ENCODE measurements around the gene CNTNAP5. TPM values are rescaled to one million over a fixed set of nuclear protein-coding genes. Genes with fewer than 3 reads are reported as not detected.

CNTNAP5 gene
- total RNA-seq, 1 donor from 2014 or later: not detected

GRCh38 chr2:124798551-124798950 lies 773.5 kb downstream of the CNTNAP5 start:
- DNase-seq (ENCODE audit: low read depth, low spot score): no peak

- no peak for DNase-seq (ENCODE audit: low read depth, low spot score)
Observed at GRCh38 chr2:124804014-124804940, 779.2 kb downstream of the CNTNAP5 start.

GRCh38 chr2:124805060-124805459 lies 780.0 kb downstream of the CNTNAP5 start:
- DNase-seq (ENCODE audit: low read depth, low spot score): no peak

- DNase-seq (ENCODE audit: low read depth, low spot score): no peak
Observed at GRCh38 chr2:124810132-124810531, 785.0 kb downstream of the CNTNAP5 start.

GRCh38 chr2:124814968-124815745 lies 790.1 kb downstream of the CNTNAP5 start:
- DNase-seq (ENCODE audit: low read depth, low spot score): no peak

GRCh38 chr2:124816007-124816406 lies 790.9 kb downstream of the CNTNAP5 start:
- no peak for DNase-seq (ENCODE audit: low read depth, low spot score)

GRCh38 chr2:124822516-124822915 lies 797.4 kb downstream of the CNTNAP5 start:
- no peak for DNase-seq (ENCODE audit: low read depth, low spot score)

GRCh38 chr2:124824441-124824840 lies 799.4 kb downstream of the CNTNAP5 start:
- DNase-seq (ENCODE audit: low read depth, low spot score): no peak

- no peak for DNase-seq (ENCODE audit: low read depth, low spot score)
Observed at GRCh38 chr2:124832521-124832920, 807.4 kb downstream of the CNTNAP5 start.

GRCh38 chr2:124834331-124834730 lies 809.2 kb downstream of the CNTNAP5 start:
- no peak for DNase-seq (ENCODE audit: low read depth, low spot score)

GRCh38 chr2:124835331-124835730 lies 810.2 kb downstream of the CNTNAP5 start:
- no peak for DNase-seq (ENCODE audit: low read depth, low spot score)

GRCh38 chr2:124836416-124836815 lies 811.3 kb downstream of the CNTNAP5 start:
- no peak for DNase-seq (ENCODE audit: low read depth, low spot score)

GRCh38 chr2:124837496-124837895 lies 812.4 kb downstream of the CNTNAP5 start:
- no peak for DNase-seq (ENCODE audit: low read depth, low spot score)

GRCh38 chr2:124838406-124838805 lies 813.3 kb downstream of the CNTNAP5 start:
- DNase-seq (ENCODE audit: low read depth, low spot score): no peak

- DNase-seq (ENCODE audit: low read depth, low spot score): no peak
Observed at GRCh38 chr2:124867247-124867646, 842.2 kb downstream of the CNTNAP5 start.

GRCh38 chr2:124874219-124874618 lies 849.1 kb downstream of the CNTNAP5 start:
- no peak for DNase-seq (ENCODE audit: low read depth, low spot score)

GRCh38 chr2:124874676-124875075 lies 849.6 kb downstream of the CNTNAP5 start:
- DNase-seq (ENCODE audit: low read depth, low spot score): no peak

GRCh38 chr2:124875627-124876244 lies 850.6 kb downstream of the CNTNAP5 start:
- DNase-seq (ENCODE audit: low read depth, low spot score): no peak

GRCh38 chr2:124877141-124877577 lies 852.1 kb downstream of the CNTNAP5 start:
- DNase-seq (ENCODE audit: low read depth, low spot score): no peak

GRCh38 chr2:124879640-124880039 lies 854.6 kb downstream of the CNTNAP5 start:
- DNase-seq (ENCODE audit: low read depth, low spot score): no peak

GRCh38 chr2:124880995-124881394 lies 855.9 kb downstream of the CNTNAP5 start:
- DNase-seq (ENCODE audit: low read depth, low spot score): no peak

- DNase-seq (ENCODE audit: low read depth, low spot score): no peak
Observed at GRCh38 chr2:124882423-124882822, 857.3 kb downstream of the CNTNAP5 start.

All from pulmonary artery endothelial cell (primary cell).